Fibroblast of skin of right biceps (primary cell): Measurements from ENCODE around the gene GBA2.

Source experiments
- DNase-seq: peaks from one replicate; pipeline ENCODE4 v3.0.0-alpha.2; 2013

Gene GBA2

GRCh38 chr9:35748858-35749514, at the start of gene GBA2, which contains the start of gene RGP1:
Gene GBA2, minus strand, starts transcription at chr9:35749228. Its CDS starts 524 bp downstream, at chr9:35748704.
Gene RGP1, plus strand, starts transcription at chr9:35749287. Its CDS starts 469 bp downstream, at chr9:35749756.
- DNase-seq: peak; percentile 67

DNA sequence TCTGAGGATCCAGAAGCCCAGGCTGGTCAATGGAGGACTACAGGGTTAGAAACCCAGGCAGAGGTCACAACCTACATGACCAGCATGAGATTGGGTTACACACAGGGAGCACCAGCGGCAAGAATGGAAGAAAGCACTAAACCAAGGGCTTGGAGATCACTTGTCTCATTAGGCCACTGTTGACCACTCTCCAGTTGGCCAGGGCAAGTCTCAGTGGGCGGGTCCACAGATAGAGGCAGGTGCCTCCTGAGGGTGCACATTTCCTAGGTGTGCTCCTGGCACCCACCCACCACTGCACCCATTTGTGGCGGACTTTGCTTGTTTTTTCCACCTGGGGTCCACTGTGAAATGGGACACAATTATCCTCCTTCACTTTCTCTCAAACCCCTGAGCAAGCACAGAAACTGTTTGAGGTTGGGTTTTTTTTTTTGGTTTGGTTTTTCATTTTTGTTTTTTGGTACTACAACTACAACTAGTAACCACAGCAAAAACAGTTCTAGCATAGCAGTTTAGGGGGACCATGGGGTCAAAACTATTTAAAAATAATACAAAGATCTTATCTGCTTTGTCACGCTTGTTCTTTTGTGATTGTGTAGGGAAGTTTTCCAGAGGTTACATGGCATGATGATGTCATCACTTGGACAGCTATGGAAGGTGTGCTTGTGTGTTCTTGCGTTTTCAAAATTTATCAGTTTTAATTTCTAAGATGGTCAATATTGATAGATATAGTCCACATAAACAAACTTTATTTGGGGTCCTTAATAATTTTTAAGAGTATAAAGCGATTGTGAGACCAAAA, 48.5 kb upstream of the GBA2 start:
- no peak for DNase-seq

GRCh38 chr9:35795695-35796094, 46.7 kb upstream of the GBA2 start:
- DNase-seq: no peak

GRCh38 chr9:35793461-35793860, 44.4 kb upstream of the GBA2 start:
- DNase-seq: no peak

- DNase-seq: no peak
Observed at GRCh38 chr9:35792826-35793225, 43.8 kb upstream of the GBA2 start.

- no peak for DNase-seq
Observed at GRCh38 chr9:35792024-35792813, 43.2 kb upstream of the GBA2 start.

GRCh38 chr9:35791297-35791921, 42.4 kb upstream of the GBA2 start, which contains the start of gene NPR2:
Gene NPR2, plus strand, starts transcription at chr9:35791591. Its CDS starts 818 bp downstream, at chr9:35792409.
- peak; percentile 55 for DNase-seq

DNA sequence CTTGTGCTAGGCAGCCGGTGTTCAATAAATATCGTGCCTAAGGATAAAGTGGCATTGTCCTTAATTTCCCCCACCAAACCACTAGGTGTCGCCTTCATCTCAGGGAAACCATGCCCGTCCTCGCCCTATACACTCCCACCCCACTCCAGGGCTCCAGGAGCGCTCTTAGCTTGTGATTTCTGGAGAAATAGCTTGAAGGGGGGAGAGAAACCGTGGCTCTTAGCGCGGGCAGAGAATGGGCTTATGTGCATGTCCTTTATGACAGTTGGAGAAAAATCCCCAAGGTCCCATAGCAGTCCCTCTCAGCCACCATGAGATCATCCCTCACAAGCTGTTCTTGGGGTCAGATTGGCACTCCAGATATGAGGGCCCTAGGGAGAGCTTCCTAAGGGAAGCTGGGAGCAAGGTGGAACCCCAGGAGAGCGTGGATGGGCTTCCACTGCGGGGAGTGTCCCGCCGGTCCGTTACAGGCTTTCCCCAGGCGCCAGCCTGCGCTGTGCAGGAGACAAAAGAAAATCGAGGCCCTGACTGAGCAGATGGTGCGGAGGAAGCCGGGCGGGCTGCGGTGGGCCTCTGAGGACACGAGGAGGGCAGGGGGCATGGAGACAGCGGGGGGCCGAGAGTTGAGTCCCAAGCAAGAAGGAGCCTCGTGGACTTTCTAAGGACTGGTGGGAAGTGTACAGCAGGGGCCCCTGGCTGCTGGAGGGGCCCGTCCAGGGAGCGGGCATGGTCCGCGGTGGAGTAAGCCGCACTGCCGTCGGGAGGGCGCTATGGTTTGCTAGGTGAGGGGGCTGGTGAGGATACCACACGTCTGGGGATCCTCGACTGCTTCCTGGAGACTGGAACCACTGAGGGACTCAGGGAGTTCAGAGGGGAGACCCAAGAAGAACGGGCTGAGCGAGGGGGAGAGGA, 41.6 kb upstream of the GBA2 start:
- peak; percentile 89 for DNase-seq

DNA sequence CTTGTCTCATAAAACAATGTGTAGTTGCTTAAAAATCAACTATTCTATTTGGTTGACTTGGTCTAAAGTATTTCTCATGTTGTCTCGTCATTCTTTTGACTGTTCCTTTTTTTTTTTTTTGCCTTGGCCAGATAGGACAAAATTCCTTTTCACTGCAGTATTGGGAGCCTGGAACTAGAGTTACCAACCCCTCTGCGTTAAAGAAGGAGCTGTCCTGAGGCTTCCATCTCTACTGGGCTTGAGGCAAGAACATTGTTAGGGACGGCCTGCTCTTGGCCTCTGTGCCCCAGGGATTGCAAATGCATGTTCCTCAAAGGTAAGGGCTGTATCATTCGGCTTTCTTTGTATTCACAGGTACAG, 41.0 kb upstream of the GBA2 start:
- no peak for DNase-seq

- DNase-seq: no peak
Observed at GRCh38 chr9:35789541-35789940, 40.5 kb upstream of the GBA2 start.

DNA sequence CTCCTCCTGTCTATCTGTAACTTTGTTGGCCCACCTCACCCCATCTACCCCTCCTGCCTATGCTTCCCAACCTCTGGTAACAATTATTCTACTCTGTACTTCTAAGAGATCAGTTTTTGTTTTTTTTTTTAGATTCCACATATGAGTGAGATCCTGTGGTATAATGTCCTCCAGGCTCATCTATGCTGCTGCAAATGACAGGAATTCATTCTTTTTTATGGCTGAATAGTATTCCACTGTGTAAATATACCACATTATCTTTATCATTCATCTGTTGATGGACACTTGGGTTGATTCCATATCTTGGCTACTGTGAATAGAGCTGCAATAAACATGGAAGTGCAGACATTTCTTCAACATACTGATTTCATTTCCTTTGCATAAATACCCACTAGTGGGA, 34.4 kb upstream of the GBA2 start:
- no peak for DNase-seq

GRCh38 chr9:35781066-35781465, 32.0 kb upstream of the GBA2 start:
- DNase-seq: no peak

GRCh38 chr9:35778496-35778895, 29.5 kb upstream of the GBA2 start:
- no peak for DNase-seq

- no peak for DNase-seq
Observed at GRCh38 chr9:35776018-35776417, 27.0 kb upstream of the GBA2 start.

GRCh38 chr9:35774907-35775635, 26.0 kb upstream of the GBA2 start:
- DNase-seq: no peak

GRCh38 chr9:35771943-35772342, 22.9 kb upstream of the GBA2 start:
- DNase-seq: no peak

- no peak for DNase-seq
Observed at GRCh38 chr9:35771534-35771933, 22.5 kb upstream of the GBA2 start.

- no peak for DNase-seq
Observed at GRCh38 chr9:35771075-35771433, 22.0 kb upstream of the GBA2 start.

DNA sequence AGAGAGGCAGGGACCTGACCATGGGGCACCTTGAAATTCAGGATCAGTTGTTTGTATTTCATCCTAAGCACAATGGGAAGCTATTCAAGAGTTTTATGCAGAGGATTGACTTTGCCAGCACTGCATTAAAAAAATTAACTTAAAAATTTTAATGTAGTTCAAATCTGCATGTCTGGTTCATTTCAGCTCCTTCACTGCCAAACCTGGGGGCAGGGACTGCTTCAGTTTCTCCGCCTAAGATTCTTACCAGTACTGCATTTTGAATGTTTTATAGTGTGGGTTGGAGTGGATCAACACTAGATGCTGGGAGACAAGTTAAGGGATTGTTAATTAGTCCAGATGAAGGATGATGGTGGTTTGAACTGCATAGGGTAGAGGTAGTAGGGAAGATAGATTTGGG, 20.7 kb upstream of the GBA2 start:
- DNase-seq: no peak

DNA sequence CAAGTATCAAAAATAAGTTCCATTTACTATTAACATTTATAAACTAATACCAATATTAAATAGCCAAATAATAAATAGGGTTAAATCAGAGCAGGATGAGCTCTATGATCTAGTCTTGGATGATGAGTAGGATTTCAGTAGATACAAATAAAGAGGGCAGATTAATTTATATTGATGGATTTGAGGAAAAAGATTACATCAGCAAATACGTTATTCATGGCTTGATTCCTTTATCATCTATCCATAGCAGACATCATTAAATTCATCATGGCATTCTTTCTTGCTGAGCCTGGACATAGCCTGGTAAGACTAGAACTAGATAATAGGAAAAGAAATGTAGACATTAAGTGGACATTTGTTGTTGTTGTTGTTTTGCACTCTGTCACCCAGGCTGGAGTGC, 18.4 kb upstream of the GBA2 start:
- DNase-seq: no peak

DNA sequence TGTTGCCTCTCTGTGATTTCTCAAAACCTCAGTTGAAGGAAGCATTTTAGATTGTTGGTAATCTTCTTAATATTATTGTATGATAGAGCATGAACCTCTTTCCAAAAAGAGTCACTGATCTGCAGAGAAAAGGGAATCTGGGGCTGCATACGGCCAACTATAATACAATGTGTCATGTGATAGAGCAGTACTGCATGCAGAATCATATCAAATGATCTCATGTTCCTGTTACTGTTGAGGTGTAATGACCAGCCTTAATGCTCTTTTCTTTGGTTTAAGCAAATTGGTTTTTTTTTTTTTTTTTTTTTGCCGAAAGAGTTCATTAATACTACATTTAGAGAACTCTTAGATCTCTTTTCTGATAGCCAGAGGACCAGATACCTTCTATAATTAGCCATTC, 18.0 kb upstream of the GBA2 start:
- no peak for DNase-seq
